Vagina (tissue), 2 donors: ENCODE data around the gene DUOXA2. TPM values are rescaled to one million over a fixed set of nuclear protein-coding genes. Genes with fewer than 3 reads are reported as not detected.

Experiments used
- DNase-seq, 2 donors: peaks; one replicate each; pipeline ENCODE4 v3.0.0-alpha.2; 2017; ENCODE audit errors: extremely low spot score in 2 of 2
- H3K27ac ChIP-seq: fragments of 200-600 bp; sonication (generic); one replicate; pipeline ENCODE4 v1.5.1; 2019
- H3K27me3 ChIP-seq: fragments of 200-600 bp; sonication (generic); one replicate; pipeline ENCODE4 v1.5.1; 2019
- H3K36me3 ChIP-seq, 2 donors: fragments of 200-600 bp; sonication (generic); one replicate each; pipeline ENCODE4 v1.5.1; 2017 to 2019
- H3K4me1 ChIP-seq: fragments of 200-600 bp; sonication (generic); one replicate; pipeline ENCODE4 v1.5.1; 2019
- H3K4me3 ChIP-seq, 2 donors: fragments of 200-600 bp; sonication (generic); 1 replicate in 1 of 2; 2 replicates in 1 of 2; pipeline ENCODE4 v1.5.1; 2016 to 2019
- H3K9me3 ChIP-seq: fragments of 200-600 bp; sonication (generic); one replicate; pipeline ENCODE4 v1.5.1; 2019
- POLR2A ChIP-seq, 2 donors: fragments of 450-650 bp; IDR thresholded peaks; one replicate each; pipeline ENCODE4 v1.6.1; 2017; ENCODE audit warnings: antibody characterized with exemption in 2 of 2, mild to moderate bottlenecking in 2 of 2, moderate library complexity in 2 of 2
- POLR2AphosphoS5 ChIP-seq, 2 donors: sonication (generic); formaldehyde crosslinking; IDR thresholded peaks; one replicate each; pipeline ENCODE4 v1.9.0; 2017; ENCODE audit warnings: antibody characterized with exemption in 2 of 2, mild to moderate bottlenecking in 2 of 2, low read depth in 1 of 2; ENCODE audit not compliant: insufficient read depth in 1 of 2
- intact Hi-C: fragments of 100-400 bp; cut with DNase I; formaldehyde crosslinking; loops from one replicate; pipeline ENCODE4 v1.15.1; 2023
- total RNA-seq: library from RNA; depleted of rRNA; stranded (reverse); fragments of >200 nt; gene quantifications from one replicate; pipeline ENCODE4 v1.2.3, GENCODE V29; 2016
- TF ChIP-seq, protein P1 (sequence below), 3 experiments: fragments of 450-650 bp in 2 of 3; fragments of 200-600 bp in 1 of 3; sonication (generic) in 1 of 3; IDR thresholded peaks; one replicate each; pipeline ENCODE4 v1.5.1; 2017 to 2019; ENCODE audit warnings: antibody characterized with exemption in 3 of 3, mild to moderate bottlenecking in 2 of 3, moderate library complexity in 2 of 3

Gene DUOXA2
- total RNA-seq, 1 donor from 2014 or later, result 1.5 TPM

DNA sequence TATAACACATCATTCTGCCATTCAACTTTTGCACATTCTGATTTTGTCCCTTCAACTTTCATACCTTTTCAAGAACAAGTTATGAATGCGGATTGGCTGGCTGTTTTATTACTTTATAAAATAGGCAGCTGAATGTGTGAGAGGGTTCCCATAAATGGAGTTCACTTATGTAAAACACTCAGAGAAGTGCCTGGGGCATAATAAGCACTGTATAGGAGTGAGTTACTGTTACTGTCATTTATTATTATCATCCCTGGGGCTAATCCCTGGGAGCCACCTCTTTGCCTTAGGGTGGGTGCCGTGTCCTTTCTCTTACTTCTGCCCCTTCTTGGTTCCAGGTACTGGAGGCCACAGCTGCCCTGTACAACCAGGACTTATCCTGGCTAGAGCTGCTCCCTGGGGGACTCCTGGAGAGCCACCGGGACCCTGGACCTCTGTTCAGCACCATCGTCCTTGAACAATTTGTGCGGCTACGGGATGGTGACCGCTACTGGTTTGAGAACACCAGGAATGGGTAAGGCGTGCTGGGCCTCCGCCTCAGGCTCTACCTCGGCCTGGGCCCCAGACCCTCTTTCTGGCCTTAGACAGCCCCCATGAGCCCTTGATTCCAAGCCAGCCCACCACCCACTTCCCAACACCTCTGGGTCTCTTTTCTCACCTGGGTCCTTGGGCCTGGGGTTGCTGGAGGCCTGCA is 26.6 kb downstream of the DUOXA2 start:
- Histone ChIP-seq H3K4me1 (peaks cover under 1% of the 10 kb centered on the region), H3K9me3 (no peaks in the 10 kb centered on the region), H3K4me3 (no peak overlapping the region), H3K27ac (no peak overlapping the region), H3K27me3 (no peaks in the 10 kb centered on the region), H3K36me3 (no peaks in the 10 kb centered on the region)
- no peak for DNase-seq
- TF ChIP-seq, protein P1, sequence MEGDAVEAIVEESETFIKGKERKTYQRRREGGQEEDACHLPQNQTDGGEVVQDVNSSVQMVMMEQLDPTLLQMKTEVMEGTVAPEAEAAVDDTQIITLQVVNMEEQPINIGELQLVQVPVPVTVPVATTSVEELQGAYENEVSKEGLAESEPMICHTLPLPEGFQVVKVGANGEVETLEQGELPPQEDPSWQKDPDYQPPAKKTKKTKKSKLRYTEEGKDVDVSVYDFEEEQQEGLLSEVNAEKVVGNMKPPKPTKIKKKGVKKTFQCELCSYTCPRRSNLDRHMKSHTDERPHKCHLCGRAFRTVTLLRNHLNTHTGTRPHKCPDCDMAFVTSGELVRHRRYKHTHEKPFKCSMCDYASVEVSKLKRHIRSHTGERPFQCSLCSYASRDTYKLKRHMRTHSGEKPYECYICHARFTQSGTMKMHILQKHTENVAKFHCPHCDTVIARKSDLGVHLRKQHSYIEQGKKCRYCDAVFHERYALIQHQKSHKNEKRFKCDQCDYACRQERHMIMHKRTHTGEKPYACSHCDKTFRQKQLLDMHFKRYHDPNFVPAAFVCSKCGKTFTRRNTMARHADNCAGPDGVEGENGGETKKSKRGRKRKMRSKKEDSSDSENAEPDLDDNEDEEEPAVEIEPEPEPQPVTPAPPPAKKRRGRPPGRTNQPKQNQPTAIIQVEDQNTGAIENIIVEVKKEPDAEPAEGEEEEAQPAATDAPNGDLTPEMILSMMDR (IDR thresholded peaks at IDR 0.05), result no peak
- no peak for TF ChIP-seq POLR2AphosphoS5 (IDR thresholded peaks at IDR 0.05; ENCODE audit: insufficient read depth in 1 of 2, low read depth in 1 of 2)
- TF ChIP-seq POLR2A (IDR thresholded peaks at IDR 0.05), result no peak
- intact Hi-C loops, result no loop called here

DNA sequence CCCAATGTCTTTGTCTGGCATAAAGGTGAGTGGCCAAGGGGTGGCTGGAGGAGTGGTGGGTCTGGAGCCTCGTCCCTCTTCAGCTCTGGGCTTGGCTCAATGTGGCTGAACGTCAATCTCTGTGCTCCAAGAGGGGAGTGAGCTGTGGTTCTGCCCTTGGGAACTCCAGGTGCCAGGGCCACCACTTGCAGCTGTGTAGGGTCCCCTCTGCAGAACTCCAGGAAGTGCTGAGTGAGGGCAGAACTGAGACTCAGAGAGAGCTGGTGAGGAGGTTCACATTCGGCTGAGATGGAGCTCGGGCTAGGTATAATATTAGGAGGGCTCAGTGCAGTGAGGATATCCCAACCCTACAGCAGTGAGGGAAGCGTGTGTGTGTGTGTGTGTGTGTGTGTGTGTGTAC is 27.3 kb downstream of the DUOXA2 start:
- intact Hi-C loops, result no loop called here
- Histone ChIP-seq H3K27me3 (no peaks in the 10 kb centered on the region), H3K27ac (no peak overlapping the region), H3K9me3 (no peaks in the 10 kb centered on the region), H3K36me3 (no peaks in the 10 kb centered on the region), H3K4me3 (no peak overlapping the region), H3K4me1 (peaks cover 4% of the 10 kb centered on the region)
- no peak for TF ChIP-seq POLR2A (IDR thresholded peaks at IDR 0.05)
- TF ChIP-seq POLR2AphosphoS5 (IDR thresholded peaks at IDR 0.05; ENCODE audit: insufficient read depth in 1 of 2, low read depth in 1 of 2), result no peak
- TF ChIP-seq, protein P1 (IDR thresholded peaks at IDR 0.05), result no peak
- DNase-seq, result no peak

DNA sequence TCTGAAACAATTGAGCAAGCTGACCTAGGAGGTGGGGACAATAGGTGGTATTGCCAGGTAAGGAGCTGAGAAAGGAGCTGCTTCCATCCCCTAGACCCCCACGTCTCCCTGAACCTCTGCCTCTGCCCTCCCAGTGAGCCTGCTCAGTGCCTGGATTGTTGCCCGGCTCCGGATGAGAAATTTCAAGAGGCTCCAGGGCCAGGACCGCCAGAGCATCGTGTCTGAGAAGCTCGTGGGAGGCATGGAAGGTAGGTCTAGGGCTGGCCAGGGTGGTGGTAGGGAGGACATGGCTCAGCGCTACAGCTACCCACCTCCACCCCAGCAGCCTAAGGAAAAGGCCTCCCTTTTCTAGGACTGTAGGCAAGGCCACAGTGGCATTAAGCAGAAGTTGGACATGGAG is 28.9 kb downstream of the DUOXA2 start:
- DNase-seq, result no peak
- no peaks in the 10 kb centered on the region for H3K36me3 ChIP-seq
- H3K9me3 ChIP-seq, result no peaks in the 10 kb centered on the region
- no peak overlapping the region for H3K4me3 ChIP-seq
- TF ChIP-seq POLR2A (IDR thresholded peaks at IDR 0.05) (no peak), POLR2AphosphoS5 (IDR thresholded peaks at IDR 0.05; ENCODE audit: insufficient read depth in 1 of 2, low read depth in 1 of 2) (no peak)
- TF ChIP-seq, protein P1 (IDR thresholded peaks at IDR 0.05), result no peak
- intact Hi-C loops, result no loop called here
- no peak overlapping the region for H3K27ac ChIP-seq
- H3K27me3 ChIP-seq, result no peaks in the 10 kb centered on the region
- peaks cover 4% of the 10 kb centered on the region for H3K4me1 ChIP-seq

DNA sequence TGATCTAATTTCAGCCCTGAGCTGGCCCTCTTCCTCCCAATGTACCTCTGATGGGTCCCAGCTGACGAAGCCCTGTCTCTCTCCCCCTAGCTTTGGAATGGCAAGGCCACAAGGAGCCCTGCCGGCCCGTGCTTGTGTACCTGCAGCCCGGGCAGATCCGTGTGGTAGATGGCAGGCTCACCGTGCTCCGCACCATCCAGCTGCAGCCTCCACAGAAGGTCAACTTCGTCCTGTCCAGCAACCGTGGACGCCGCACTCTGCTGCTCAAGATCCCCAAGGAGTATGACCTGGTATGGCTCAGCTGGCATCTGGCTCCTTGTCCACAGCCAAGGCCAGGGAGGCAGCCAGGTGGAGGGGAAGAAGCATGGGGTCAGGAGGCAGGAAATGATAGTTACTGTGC is 29.8 kb downstream of the DUOXA2 start:
- intact Hi-C loops, result no loop called here
- H3K9me3 ChIP-seq, result no peaks in the 10 kb centered on the region
- no peaks in the 10 kb centered on the region for H3K27me3 ChIP-seq
- peaks cover 4% of the 10 kb centered on the region for H3K4me1 ChIP-seq
- H3K4me3 ChIP-seq, result no peak overlapping the region
- H3K27ac ChIP-seq, result no peak overlapping the region
- H3K36me3 ChIP-seq, result no peaks in the 10 kb centered on the region
- DNase-seq, result no peak
- TF ChIP-seq, protein P1 (IDR thresholded peaks at IDR 0.05), result no peak
- TF ChIP-seq POLR2A (IDR thresholded peaks at IDR 0.05), result no peak
- no peak for TF ChIP-seq POLR2AphosphoS5 (IDR thresholded peaks at IDR 0.05; ENCODE audit: insufficient read depth in 1 of 2, low read depth in 1 of 2)

DNA sequence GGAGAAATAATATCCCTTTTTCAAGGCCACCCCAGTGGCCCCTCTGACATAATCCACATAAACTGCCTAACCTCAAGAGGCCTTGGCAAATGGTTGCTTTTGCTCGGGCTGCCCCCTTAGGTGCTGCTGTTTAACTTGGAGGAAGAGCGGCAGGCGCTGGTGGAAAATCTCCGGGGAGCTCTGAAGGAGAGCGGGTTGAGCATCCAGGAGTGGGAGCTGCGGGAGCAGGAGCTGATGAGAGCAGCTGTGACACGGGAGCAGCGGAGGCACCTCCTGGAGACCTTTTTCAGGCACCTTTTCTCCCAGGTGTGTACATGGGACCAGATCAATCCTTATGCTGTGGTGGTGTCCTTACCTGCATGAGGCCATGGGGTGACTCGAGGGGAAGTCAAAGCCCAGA is 30.6 kb downstream of the DUOXA2 start:
- Histone ChIP-seq H3K27ac (no peak overlapping the region), H3K36me3 (no peaks in the 10 kb centered on the region), H3K4me3 (no peak overlapping the region), H3K4me1 (peaks cover 4% of the 10 kb centered on the region), H3K27me3 (no peaks in the 10 kb centered on the region), H3K9me3 (no peaks in the 10 kb centered on the region)
- TF ChIP-seq, protein P1 (IDR thresholded peaks at IDR 0.05), result no peak
- TF ChIP-seq POLR2AphosphoS5 (IDR thresholded peaks at IDR 0.05; ENCODE audit: insufficient read depth in 1 of 2, low read depth in 1 of 2) (no peak), POLR2A (IDR thresholded peaks at IDR 0.05) (no peak)
- intact Hi-C loops, result no loop called here
- no peak for DNase-seq
